GM21529 (cell line): Measurements from ENCODE around the gene SEPTIN3.
A peak's percentile ranks its signal among the peaks of the same experiment; 100 is the strongest.

ENCODE experiments used
- ATAC-seq: cut with Tn5 transposase; IDR thresholded peaks from one replicate; pipeline ENCODE4 v1.9.1; 2021; ENCODE audit not compliant: unreplicated experiment

SEPTIN3 gene

GRCh38 chr22:41969110-41969646 is at the start of gene SEPTIN3:
SEPTIN3 (plus strand) TSS chr22:41969443; CDS start chr22:41971493, 2,050 bp downstream.
- ATAC-seq, result no peak

GRCh38 chr22:41920271-41920976 is 48.8 kb upstream of the SEPTIN3 start:
- ATAC-seq, result peak; percentile 23

- no peak for ATAC-seq
Measured at GRCh38 chr22:41922328-41922727, 46.9 kb upstream of the SEPTIN3 start.

GRCh38 chr22:41922940-41923594 is 46.2 kb upstream of the SEPTIN3 start:
- ATAC-seq, result no peak

- ATAC-seq, result no peak
Measured at GRCh38 chr22:41923595-41924276, 45.5 kb upstream of the SEPTIN3 start.

GRCh38 chr22:41925783-41926460 is 43.3 kb upstream of the SEPTIN3 start:
- ATAC-seq, result peak; percentile 36

- no peak for ATAC-seq
Measured at GRCh38 chr22:41927813-41928212, 41.4 kb upstream of the SEPTIN3 start.

- no peak for ATAC-seq
Measured at GRCh38 chr22:41928593-41929417, 40.4 kb upstream of the SEPTIN3 start.

GRCh38 chr22:41929418-41929810 is 39.8 kb upstream of the SEPTIN3 start:
- ATAC-seq, result no peak

GRCh38 chr22:41931701-41932269 is 37.5 kb upstream of the SEPTIN3 start:
- no peak for ATAC-seq

- no peak for ATAC-seq
Measured at GRCh38 chr22:41932353-41932752, 36.9 kb upstream of the SEPTIN3 start.

GRCh38 chr22:41933411-41934177 is 35.6 kb upstream of the SEPTIN3 start:
- no peak for ATAC-seq

- no peak for ATAC-seq
Measured at GRCh38 chr22:41934284-41935014, 34.8 kb upstream of the SEPTIN3 start.

GRCh38 chr22:41935015-41935351 is 34.3 kb upstream of the SEPTIN3 start:
- ATAC-seq, result no peak

- ATAC-seq, result no peak
Measured at GRCh38 chr22:41935509-41935908, 33.7 kb upstream of the SEPTIN3 start.

GRCh38 chr22:41936894-41937169 is 32.4 kb upstream of the SEPTIN3 start:
- no peak for ATAC-seq

GRCh38 chr22:41939981-41940831 is 29.0 kb upstream of the SEPTIN3 start:
- ATAC-seq, result peak; percentile 52
